GM20000 (cell line): ENCODE data around the gene EHF.

Experiments used
- DNase-seq: peaks from one replicate; pipeline ENCODE4 v3.0.0; 2012; ENCODE audit warnings: low spot score
- TF ChIP-seq, protein P1 (sequence below): IDR thresholded peaks from 2 replicates; pipeline ENCODE4 v1.5.1; 2012; ENCODE audit warnings: mild to moderate bottlenecking, control low read depth; ENCODE audit errors: extremely low read depth, missing control alignments

The EHF gene

DNA sequence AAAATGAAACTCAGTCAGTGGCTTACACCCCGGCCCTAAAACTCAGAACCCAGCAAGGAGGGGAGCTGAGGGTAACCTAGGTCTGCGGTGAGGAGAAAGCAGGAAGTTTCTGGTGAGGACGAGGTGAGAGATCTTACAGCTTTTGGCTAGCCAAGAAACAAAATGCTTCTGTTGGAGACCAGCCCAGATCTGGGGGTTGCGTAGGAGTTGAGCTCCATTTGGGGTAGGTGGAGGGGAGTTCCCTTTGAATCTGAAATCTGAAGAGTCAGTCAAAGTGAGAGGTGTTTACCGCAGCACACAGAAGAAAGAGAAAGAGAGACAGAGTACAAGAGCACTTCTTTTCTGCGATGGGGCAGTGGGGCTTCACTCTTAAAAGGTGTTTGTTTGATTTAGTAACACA is 29.6 kb downstream of the EHF start:
- TF ChIP-seq, protein P1, sequence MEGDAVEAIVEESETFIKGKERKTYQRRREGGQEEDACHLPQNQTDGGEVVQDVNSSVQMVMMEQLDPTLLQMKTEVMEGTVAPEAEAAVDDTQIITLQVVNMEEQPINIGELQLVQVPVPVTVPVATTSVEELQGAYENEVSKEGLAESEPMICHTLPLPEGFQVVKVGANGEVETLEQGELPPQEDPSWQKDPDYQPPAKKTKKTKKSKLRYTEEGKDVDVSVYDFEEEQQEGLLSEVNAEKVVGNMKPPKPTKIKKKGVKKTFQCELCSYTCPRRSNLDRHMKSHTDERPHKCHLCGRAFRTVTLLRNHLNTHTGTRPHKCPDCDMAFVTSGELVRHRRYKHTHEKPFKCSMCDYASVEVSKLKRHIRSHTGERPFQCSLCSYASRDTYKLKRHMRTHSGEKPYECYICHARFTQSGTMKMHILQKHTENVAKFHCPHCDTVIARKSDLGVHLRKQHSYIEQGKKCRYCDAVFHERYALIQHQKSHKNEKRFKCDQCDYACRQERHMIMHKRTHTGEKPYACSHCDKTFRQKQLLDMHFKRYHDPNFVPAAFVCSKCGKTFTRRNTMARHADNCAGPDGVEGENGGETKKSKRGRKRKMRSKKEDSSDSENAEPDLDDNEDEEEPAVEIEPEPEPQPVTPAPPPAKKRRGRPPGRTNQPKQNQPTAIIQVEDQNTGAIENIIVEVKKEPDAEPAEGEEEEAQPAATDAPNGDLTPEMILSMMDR: no peak
- DNase-seq: peak; percentile 79

DNA sequence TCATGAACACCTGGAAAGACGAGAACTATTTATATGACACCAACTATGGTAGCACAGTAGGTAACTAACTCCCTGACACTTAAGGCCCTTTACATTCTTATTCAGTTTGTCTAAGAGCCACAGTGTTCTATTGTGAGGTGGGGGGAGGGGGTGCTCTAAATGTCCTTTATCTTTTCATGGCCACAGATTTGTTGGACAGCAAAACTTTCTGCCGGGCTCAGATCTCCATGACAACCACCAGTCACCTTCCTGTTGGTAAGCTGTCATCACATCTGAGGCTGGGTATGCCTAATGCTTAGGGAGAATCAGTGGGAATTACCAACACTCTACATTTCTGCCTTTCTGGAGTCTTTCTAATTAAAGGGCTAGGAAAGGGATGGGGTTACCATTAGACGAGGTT is 30.7 kb downstream of the EHF start:
- no peak for DNase-seq
- TF ChIP-seq, protein P1: no peak

DNA sequence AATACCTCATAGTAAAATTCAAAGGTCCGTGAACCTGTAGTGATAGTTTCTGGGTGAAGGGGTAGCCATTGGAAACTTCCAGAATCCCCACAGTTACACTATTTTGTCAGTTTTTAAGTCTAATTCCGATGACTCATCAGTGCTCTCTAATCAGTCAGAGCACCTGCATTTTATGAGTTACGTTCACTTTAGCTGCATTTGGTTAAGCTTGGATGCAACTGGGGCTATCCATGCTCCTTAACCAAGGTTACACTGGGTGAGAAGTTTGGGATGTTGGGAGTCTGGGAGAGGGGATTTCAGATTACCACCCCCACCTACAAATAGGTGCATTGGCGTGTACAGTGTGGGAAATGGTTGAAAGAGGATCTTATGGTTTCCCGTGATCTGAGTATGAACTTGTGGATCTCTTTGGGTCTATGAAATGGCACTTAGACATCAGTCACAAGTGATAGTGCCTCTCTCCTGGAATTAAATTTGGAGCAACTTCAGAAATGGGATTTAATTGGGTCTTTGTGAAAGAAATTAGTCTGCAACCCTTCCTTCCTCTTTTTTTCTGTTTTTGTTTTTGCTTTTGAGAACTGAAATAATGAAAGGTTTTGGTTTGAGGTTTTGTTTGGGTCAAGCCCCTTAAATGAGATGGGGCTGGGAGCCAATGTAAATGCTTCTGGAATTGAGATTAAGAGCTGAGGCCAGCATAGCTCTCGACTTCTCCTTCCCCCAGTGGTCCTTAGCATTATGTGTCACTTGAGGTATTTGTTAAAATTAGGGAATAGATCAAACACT is 31.5 kb downstream of the EHF start:
- peak; percentile 22 for DNase-seq
- TF ChIP-seq, protein P1: no peak

DNA sequence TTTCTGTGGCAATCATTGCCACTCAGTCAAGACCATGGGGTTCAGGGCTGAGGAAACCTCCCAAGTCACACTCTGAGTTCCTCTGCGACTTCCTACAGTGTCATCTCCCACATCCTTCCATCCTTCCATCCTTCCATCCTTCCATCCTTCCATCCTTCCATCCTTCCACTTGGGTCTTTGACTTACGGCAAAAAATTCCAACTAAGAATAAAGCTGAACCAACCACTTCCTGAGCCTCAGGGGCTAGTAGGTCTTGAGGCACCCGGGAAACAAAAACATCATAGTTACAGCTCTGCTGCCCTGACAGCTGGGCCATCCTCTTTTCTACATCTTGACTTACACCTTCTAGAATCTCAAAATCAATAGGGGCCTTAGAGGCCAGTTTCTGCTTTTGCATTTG is 32.1 kb downstream of the EHF start:
- TF ChIP-seq, protein P1: no peak
- DNase-seq: no peak

DNA sequence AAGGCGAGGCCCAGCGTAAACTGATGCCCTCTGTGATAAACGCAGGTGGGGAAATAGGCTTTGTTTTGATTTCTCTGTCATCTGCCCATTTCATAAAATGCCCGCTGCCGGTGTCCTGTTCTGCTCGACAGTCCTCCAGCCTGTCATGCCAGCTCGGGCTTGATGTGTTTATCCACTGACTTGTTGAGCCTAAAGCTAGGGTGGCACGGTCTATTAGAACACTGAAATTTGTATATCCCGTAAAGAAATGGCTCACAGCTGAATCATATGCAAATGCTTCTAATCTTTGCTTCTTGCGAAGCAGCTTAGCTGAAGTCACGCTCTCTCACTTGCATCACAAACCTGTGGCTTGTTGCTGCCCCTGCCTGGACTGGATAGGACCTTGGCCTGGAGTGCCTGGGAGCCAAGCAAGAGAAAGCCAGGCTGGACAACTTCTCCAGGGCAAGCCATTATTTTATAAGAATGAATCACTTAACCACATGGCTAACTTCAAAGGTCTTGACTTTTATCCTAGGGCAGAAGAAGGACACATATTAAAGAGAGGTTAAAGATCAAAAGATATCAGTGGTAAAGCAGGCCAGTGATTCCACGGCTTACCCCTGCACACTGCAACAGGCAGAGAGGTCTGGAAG is 33.1 kb downstream of the EHF start:
- no peak for DNase-seq
- TF ChIP-seq, protein P1: no peak

DNA sequence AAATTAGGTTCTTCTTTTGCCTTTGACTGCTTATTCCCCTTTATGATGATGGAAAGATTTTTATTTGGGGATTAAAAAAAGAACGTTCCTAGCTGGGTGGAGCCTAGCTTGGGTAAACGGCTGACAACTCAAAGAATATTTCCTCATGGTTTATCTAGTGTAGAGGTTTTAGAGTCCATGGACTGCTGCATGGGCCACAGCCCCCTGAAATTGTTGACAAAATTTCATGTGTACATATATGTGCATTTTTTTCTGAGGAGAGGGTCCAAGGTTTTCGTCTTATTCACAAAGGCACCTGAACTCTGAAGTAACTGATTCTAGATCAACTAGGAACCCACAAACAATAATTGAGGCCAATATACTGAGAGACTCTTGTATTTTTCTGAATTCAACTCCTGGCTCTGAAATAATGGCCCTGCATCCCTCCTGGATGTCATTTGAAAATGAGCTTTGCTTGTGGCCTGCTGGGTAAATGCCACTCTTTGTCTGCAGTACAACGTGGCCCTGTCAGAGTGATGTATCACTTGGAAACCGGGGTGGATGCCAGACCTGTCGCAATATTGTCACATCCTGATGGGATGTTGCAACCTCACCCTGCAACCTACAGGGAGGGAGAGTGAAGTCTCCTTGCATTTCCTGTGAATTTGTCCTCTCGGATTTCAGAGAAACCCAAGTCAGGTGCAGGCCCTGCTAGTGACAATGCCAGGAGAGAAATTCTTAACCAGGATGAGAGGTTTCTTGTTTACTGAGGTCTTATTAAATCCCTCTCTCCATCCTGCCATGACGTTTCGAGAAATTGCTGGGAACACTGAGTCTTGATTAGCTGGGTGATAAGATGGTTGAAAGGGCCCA is 33.8 kb downstream of the EHF start:
- TF ChIP-seq, protein P1: no peak
- no peak for DNase-seq
